NCI-H2081 treated with DMSO at 0.1 percent for 48 hours (cell line): Measurements from ENCODE around the gene CACNA1E.
A peak's percentile ranks its signal among the peaks of the same experiment; 100 is the strongest.

Experiments used
- DNase-seq: peaks from one replicate; lab custom pipeline; 2025; lab: John Stamatoyannopoulos, UW

CACNA1E gene

DNA sequence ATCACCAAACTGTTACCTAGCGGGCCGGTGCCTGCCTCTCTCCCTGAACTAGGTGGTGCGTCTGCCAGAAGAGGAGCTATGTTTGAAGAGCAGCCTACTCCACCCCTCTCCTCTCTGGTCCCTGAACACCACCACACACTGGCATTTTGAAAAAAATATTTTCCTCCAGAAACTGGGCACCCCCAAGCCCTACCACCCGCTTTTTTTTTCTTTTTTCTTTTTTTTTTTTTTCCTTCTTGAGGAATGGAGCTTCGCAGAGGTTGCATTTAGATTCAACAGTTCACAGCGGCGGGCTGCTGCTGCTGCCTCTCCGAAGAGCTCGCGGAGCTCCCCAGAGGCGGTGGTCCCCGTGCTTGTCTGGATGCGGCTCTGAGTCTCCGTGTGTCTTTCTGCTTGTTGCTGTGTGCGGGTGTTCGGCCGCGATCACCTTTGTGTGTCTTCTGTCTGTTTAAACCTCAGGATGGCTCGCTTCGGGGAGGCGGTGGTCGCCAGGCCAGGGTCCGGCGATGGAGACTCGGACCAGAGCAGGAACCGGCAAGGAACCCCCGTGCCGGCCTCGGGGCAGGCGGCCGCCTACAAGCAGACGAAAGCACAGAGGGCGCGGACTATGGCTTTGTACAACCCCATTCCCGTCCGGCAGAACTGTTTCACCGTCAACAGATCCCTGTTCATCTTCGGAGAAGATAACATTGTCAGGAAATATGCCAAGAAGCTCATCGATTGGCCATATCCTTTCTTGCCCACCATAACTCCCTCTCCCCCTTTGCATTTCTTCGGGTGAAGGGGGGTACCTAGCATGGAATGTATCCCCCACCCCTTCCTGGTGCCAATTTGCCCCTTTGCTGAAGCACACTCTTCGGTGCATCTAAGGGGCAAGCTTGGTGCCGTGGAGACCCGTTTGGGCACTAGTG lies at the start of gene CACNA1E:
TSS of gene CACNA1E (plus strand) at position 233 of the 911 bp plus-strand sequence. CDS start at position 461, 228 bp downstream.
- DNase-seq, result no peak

DNA sequence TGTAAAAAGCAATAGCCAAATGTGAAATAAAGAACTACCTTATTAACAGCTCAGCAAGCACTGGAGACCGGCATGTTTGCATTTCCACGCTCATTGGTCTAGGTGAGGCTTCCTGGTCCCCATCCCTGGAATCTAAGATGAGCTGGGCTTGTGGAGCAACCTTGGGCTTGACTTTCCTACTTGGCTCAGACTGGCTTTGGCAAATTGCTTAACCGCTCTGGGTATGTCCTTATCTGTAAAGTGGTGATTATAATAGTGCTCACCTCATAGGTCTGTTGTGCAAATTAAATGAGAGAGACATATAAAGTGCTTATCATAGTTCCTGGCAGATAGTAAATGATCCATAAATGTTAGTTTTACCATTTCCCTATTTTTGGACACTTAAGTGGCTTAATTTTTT lies 49.4 kb upstream of the CACNA1E start:
- no peak for DNase-seq

- no peak for DNase-seq
Observed at GRCh38 chr1:181438013-181438412, 45.3 kb upstream of the CACNA1E start.

- no peak for DNase-seq
Observed at GRCh38 chr1:181440510-181440909, 42.8 kb upstream of the CACNA1E start.

GRCh38 chr1:181442181-181442525 lies 41.2 kb upstream of the CACNA1E start:
- no peak for DNase-seq

GRCh38 chr1:181443231-181443853 lies 40.0 kb upstream of the CACNA1E start:
- no peak for DNase-seq

GRCh38 chr1:181445436-181445835 lies 37.9 kb upstream of the CACNA1E start:
- no peak for DNase-seq

- DNase-seq, result no peak
Observed at GRCh38 chr1:181448461-181448860, 34.9 kb upstream of the CACNA1E start.

DNA sequence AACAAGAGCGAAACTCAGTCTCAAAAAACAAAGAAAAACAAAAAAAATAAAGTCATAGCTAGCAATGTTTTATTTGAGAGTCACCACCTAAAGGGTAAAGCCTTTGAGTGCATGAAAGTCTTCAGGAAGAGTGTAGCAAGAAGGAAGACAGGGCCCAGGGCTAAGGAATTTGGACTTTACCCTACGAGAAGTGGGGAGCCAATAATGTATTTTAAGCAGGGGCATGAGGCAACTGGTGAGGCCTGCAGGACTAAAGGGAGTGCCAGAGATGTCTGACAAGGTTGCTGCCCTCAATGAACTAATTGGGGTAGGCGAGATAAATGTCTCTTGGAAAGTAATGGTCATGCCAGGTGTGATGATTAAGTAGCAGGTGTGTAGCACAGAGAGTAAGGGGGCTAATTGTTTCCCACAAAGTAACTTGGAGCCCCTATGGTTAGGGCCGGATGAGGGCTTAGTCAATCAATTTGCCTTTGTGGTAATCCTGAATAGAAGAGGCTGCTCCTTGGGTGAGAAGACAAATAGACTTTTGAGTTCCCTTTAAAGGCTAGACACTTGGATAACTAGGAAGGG lies 31.6 kb upstream of the CACNA1E start:
- DNase-seq, result no peak

DNA sequence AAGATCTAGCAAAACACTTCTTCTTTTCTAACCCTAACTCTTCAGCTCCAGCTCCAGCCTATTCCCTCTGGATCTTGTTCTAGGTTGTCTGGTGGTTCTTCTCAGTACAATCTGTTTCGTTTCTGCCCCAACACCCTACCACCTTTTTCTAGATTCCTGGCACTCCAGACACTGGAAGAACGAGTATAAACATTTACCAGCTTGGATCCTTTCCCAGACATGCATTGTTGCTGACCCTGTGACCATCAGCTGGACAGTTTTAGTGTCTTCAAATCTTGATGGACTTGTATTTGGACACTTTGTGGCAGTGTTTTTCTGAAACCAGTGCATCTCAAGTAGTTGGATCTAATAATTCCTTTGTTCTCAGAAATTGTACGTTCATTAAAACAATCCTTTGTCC lies 30.6 kb upstream of the CACNA1E start:
- no peak for DNase-seq

DNA sequence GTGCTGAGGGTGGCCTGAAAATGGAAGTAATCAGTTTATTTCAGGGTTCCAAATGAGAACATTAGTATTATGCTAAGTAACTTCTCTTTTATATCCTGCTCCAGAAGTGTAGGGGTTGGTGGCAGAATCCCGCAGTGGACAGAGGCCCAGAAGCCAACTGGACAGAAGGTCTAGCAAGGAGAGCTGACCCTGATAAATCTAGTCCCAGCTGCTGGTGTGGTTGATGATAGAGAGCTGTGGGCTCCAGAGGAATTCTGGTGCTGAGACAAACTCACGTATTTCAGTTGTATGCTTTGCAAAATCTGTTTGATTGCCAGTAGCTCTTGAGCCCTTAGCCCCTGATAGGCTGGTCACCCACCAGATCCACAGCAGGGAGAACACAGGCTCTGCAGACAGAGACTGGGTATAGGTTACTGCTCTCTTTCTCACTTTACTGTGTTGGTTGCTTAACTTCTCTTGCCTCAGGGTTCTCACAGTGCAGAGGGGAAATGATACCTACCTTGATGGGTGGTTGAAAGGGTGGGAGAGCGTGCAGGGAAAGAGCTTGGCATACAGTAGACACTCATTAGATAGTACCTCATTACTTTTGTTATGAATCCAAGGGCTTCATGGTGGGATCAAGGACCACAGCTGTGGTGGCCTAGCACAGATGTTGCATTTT lies 29.6 kb upstream of the CACNA1E start:
- no peak for DNase-seq

DNA sequence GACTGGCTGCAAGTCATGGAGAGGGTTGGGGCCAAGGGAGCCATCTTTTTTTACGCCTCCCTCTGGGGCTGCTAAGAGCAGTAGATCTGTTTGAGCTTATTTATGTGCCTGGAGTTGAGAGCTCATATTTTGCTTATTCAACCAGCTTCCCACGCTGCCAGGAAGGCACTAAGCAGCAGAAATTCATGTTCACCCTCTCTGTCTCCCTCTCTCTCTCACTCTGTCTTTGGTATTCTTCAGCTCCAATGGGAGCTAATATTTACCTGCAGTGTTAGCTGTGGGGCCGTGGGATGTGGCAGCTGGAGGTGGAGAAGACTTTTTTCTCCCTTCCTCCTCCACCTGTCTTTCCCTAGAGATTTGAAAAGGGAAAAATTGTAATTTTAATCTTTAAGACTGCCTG lies 26.8 kb upstream of the CACNA1E start:
- no peak for DNase-seq

DNA sequence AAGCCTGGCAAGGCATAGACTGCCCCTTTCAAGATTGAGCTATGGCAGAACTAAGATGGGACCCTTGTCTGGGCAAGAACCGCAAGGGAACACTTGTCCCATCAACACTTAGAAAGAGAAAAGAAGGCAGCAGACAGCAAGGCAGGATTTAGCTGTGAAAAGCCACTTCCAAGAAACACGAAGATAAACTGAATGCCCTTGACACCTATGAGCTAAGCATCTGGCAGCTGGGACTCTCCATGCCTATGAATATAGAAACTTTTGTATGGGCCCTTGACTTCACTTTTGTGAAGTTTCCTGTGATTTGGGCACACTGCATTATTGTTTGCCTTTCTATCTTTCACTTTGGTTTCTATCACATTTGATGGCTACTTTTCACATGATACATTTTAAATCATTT lies 24.9 kb upstream of the CACNA1E start:
- no peak for DNase-seq

GRCh38 chr1:181459067-181459466 lies 24.2 kb upstream of the CACNA1E start:
- no peak for DNase-seq

GRCh38 chr1:181469829-181470228 lies 13.5 kb upstream of the CACNA1E start:
- no peak for DNase-seq

DNA sequence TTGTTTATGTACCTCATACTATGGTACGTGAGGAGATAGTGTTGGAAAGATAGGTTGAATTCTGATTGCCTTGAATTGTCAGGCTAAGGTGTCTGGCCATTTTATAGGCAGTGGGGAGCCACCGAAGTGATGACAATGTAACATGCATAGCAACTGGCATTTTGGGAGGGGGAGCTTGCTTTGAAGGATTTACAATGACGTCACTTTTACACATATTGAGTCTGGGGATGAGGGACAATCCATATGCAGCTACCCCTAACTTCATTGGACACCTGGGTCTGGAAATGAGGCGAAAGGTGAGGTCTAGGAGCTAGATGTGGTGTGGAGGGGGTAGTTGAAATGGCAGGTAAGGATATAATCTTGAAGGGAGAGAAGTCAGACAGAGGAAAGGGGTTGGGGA lies 7.7 kb upstream of the CACNA1E start:
- DNase-seq, result no peak

GRCh38 chr1:181476581-181476980 lies 6.7 kb upstream of the CACNA1E start:
- DNase-seq, result no peak

- DNase-seq, result no peak
Observed at GRCh38 chr1:181478306-181478705, 5.0 kb upstream of the CACNA1E start.

- peak; percentile 40 for DNase-seq
Observed at GRCh38 chr1:181479137-181479745, 4.1 kb upstream of the CACNA1E start.

DNA sequence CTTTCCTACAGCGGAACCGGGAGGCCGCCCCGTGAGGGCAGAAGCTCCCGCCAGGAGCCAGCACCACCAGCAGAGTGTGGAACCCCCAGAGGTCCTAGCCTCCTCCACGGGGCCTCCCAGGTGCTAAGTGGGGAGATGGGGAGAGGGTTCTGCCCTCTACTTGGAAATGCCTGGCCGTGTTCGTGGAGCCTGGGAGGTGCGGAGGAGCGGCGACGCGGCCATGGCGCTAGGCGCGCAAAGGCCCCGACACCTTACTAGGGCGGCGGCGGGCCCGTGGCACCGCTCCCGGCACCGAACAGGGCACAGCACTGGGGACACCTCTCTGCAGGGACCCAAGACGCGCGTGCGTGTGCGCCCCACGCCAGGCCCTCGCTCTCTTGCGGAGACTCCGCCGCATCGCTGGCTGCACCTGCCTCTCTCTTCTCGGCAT lies 1.3 kb upstream of the CACNA1E start:
- no peak for DNase-seq

GRCh38 chr1:181482521-181483284 lies 614 bp upstream of the CACNA1E start:
- no peak for DNase-seq
